Motor neuron (in vitro differentiated cells): ENCODE results near the gene TTI1. TPM values are rescaled to one million over a fixed set of nuclear protein-coding genes. Genes with fewer than 3 reads are reported as not detected.

ENCODE experiments used
- ATAC-seq, 8 experiments: fragments of 200-7000 bp; cut with Tn5 transposase; replicated peaks in 6 of 8; 2 replicates each; pipeline ENCODE4 v1.8.0; 2021; ENCODE audit warnings: mild to moderate bottlenecking in 8 of 8, moderate library complexity in 8 of 8
- H3K27ac ChIP-seq, 2 donors: fragments of 250-450 bp; sonication (Bioruptor Pico); 2 replicates each; pipeline ENCODE4 v1.9.0; 2021; ENCODE audit warnings: antibody characterized with exemption in 2 of 2, mild to moderate bottlenecking in 2 of 2, moderate library complexity in 1 of 2
- H3K4me1 ChIP-seq, 2 donors: fragments of 250-450 bp; sonication (Bioruptor Pico); replicated peaks in 1 of 2; 2 replicates each; pipeline ENCODE4 v1.6.1; 2021; ENCODE audit warnings: antibody characterized with exemption in 2 of 2, mild to moderate bottlenecking in 2 of 2, moderate library complexity in 1 of 2
- H3K4me3 ChIP-seq, 5 donors: fragments of 250-450 bp; sonication (Bioruptor Pico); 2 replicates each; pipeline ENCODE4 v1.9.0; 2021; ENCODE audit warnings: antibody characterized with exemption in 5 of 5, mild to moderate bottlenecking in 5 of 5, moderate library complexity in 4 of 5
- WGBS, 10 experiments: fragments of 450-650 bp; shearing (Covaris generic); methylation state at CpG; one replicate each; pipeline ENCODE4 v1.0.0; 2022; 5-methylcytosine and 5-hydroxymethylcytosine counted together
- in situ Hi-C, 9 experiments: fragments of 400-800 bp; cut with MboI; loops; one replicate each; pipeline ENCODE4 v1.15.0; 2021; ENCODE audit warnings: low sequenced_read_pairs in 9 of 9, low pct_unique_long_range_greater_than_20kb in 2 of 9; ENCODE audit not compliant: unreplicated experiment in 9 of 9
- total RNA-seq, 8 experiments: library from RNA; unstranded; fragments of 300-600 nt; gene quantifications; 2 replicates each; pipeline versions ENCODE4 v1.2.3 to v1.2.4, GENCODE V29; 2022

Gene TTI1
- total RNA-seq, 8 experiments from 2014 or later: 10.3 to 28.0 (median 21.0) TPM

- peaks cover 68 to 74% of the 10 kb centered on the region in 2 donors for H3K4me1 ChIP-seq
- ATAC-seq: no peak
- H3K4me3 ChIP-seq: no peak overlapping the region
- 72 to 96% (median 89%) methylated on average over 2 to 6 of the region's 7 CpGs for WGBS, 10 experiments
- in situ Hi-C loops: loop anchor here in 7 of 9 experiments (10.0 to 25.0 kb wide), 2 partner anchors 425 to 427 kb away; no protein-coding TSS in a partner anchor
- H3K27ac ChIP-seq: no peak overlapping the region
These were observed 43.5 kb downstream of the TTI1 start for GRCh38 chr20:37989601-37990295.

GRCh38 chr20:37988306-37988954 lies 44.8 kb downstream of the TTI1 start:
- peak overlapping the region in 1 of 2 donors; percentile 14 for H3K27ac ChIP-seq
- in situ Hi-C loops: loop anchor here in 6 of 9 experiments (25.0 kb wide), 1 partner anchor 426 kb away; no protein-coding TSS in a partner anchor

GRCh38 chr20:37987602-37988290 lies 45.5 kb downstream of the TTI1 start:
- in situ Hi-C loops: loop anchor here in 6 of 9 experiments (25.0 kb wide), 1 partner anchor 425 kb away; no protein-coding TSS in a partner anchor
- peaks cover 59 to 63% of the 10 kb centered on the region in 2 donors for H3K4me1 ChIP-seq

More at GRCh38 chr20:37988306-37988954, 44.8 kb downstream of the TTI1 start:
- Histone ChIP-seq H3K4me1 (peaks cover 66 to 69% of the 10 kb centered on the region in 2 donors), H3K4me3 (no peak overlapping the region)
- 80 to 100% (median 91%) methylated on average over 1 to 4 of the region's 5 CpGs; no CpG with 5 or more reads in 3 of the 10 experiments for WGBS, 10 experiments
- peak in 1 of 8 experiments; percentile 9 for ATAC-seq

GRCh38 chr20:37986873-37987601 lies 46.2 kb downstream of the TTI1 start:
- Histone ChIP-seq H3K27ac (peak overlapping the region in 1 of 2 donors; percentile 30), H3K4me3 (no peak overlapping the region), H3K4me1 (peaks cover 52 to 56% of the 10 kb centered on the region in 2 donors)
- peak; percentile 24 to 89 (median 52) for ATAC-seq
- in situ Hi-C loops: loop anchor here in 6 of 9 experiments (25.0 kb wide), 1 partner anchor 425 kb away; no protein-coding TSS in a partner anchor
- whole genome bisulfite sequencing, 10 experiments: 29 to 100% (median 69%) methylated on average over 1 to 8 of the region's 9 CpGs; no CpG with 5 or more reads in 1 of the 10 experiments

More at GRCh38 chr20:37987602-37988290, 45.5 kb downstream of the TTI1 start:
- H3K4me3 ChIP-seq: no peak overlapping the region
- peak overlapping the region in 1 of 2 donors; percentile 41 for H3K27ac ChIP-seq
- no peak for ATAC-seq
- 40 to 92% (median 79%) methylated on average over 1 to 6 of the region's 12 CpGs; no CpG with 5 or more reads in 2 of the 10 experiments for WGBS, 10 experiments

GRCh38 chr20:37986044-37986858 lies 47.0 kb downstream of the TTI1 start:
- ATAC-seq: peak in 2 of 8 experiments; percentile 19 to 61
- H3K27ac ChIP-seq: no peak overlapping the region
- no peak overlapping the region for H3K4me3 ChIP-seq
- WGBS, 10 experiments: 14 to 100% (median 86%) methylated on average over 4 to 9 of the region's 9 CpGs
- in situ Hi-C loops: loop anchor here in 6 of 9 experiments (25.0 kb wide), 1 partner anchor 424 kb away; no protein-coding TSS in a partner anchor
- H3K4me1 ChIP-seq: peaks cover 47 to 50% of the 10 kb centered on the region in 2 donors

- 65 to 100% (median 92%) methylated on average over 2 to 8 of the region's 14 CpGs; no CpG with 5 or more reads in 1 of the 10 experiments for WGBS, 10 experiments
- H3K27ac ChIP-seq: no peak overlapping the region
- in situ Hi-C loops: loop anchor here in 6 of 9 experiments (25.0 kb wide), 1 partner anchor 422 kb away; no protein-coding TSS in a partner anchor
- H3K4me3 ChIP-seq: no peak overlapping the region
- ATAC-seq: peak in 2 of 8 experiments; percentile 9 to 10
- peaks cover 39 to 40% of the 10 kb centered on the region in 2 donors for H3K4me1 ChIP-seq
These were observed 49.1 kb downstream of the TTI1 start for GRCh38 chr20:37984018-37984785.

GRCh38 chr20:37983286-37983685 lies 50.0 kb downstream of the TTI1 start:
- ATAC-seq: no peak
- in situ Hi-C loops: loop anchor here in 6 of 9 experiments (25.0 kb wide), 1 partner anchor 421 kb away; no protein-coding TSS in a partner anchor
- Histone ChIP-seq H3K4me3 (no peak overlapping the region), H3K27ac (no peak overlapping the region), H3K4me1 (peaks cover 31 to 32% of the 10 kb centered on the region in 2 donors)
- 95 to 100% (median 100%) methylated on average over 1 to 6 of the region's 13 CpGs; no CpG with 5 or more reads in 6 of the 10 experiments for WGBS, 10 experiments

- in situ Hi-C loops: loop anchor here in 6 of 9 experiments (25.0 kb wide), 1 partner anchor 419 kb away; no protein-coding TSS in a partner anchor
- 60 to 100% (median 100%) methylated on average over 1 to 6 of the region's 8 CpGs; no CpG with 5 or more reads in 2 of the 10 experiments for WGBS, 10 experiments
- no peak overlapping the region for H3K4me3 ChIP-seq
- H3K27ac ChIP-seq: no peak overlapping the region
- peaks cover 27% of the 10 kb centered on the region in 2 donors for H3K4me1 ChIP-seq
- peak in 1 of 8 experiments; percentile 69 for ATAC-seq
These were observed 51.7 kb downstream of the TTI1 start for GRCh38 chr20:37981568-37981967.

- Histone ChIP-seq H3K27ac (no peak overlapping the region), H3K4me1 (peaks cover 25 to 26% of the 10 kb centered on the region in 2 donors), H3K4me3 (no peak overlapping the region)
- 76 to 100% (median 95%) methylated on average over 1 to 5 of the region's 6 CpGs; no CpG with 5 or more reads in 3 of the 10 experiments for WGBS, 10 experiments
- in situ Hi-C loops: loop anchor here in 6 of 9 experiments (25.0 kb wide), 1 partner anchor 419 kb away; no protein-coding TSS in a partner anchor
- ATAC-seq: no peak
These were observed 52.4 kb downstream of the TTI1 start for GRCh38 chr20:37980876-37981275.

GRCh38 chr20:37980383-37980782 lies 52.9 kb downstream of the TTI1 start:
- peaks cover 25 to 26% of the 10 kb centered on the region in 2 donors for H3K4me1 ChIP-seq
- H3K4me3 ChIP-seq: no peak overlapping the region
- in situ Hi-C loops: loop anchor here in 6 of 9 experiments (25.0 kb wide), 1 partner anchor 418 kb away; no protein-coding TSS in a partner anchor
- H3K27ac ChIP-seq: no peak overlapping the region
- no peak for ATAC-seq
- WGBS, 10 experiments: 0 to 100% (median 79%) methylated on average over 1 to 8 of the region's 8 CpGs; no CpG with 5 or more reads in 2 of the 10 experiments
